Uterus (tissue), 4 donors: ENCODE measurements around the gene ARFRP1. TPM values are rescaled to one million over a fixed set of nuclear protein-coding genes. Genes with fewer than 3 reads are reported as not detected.

Experiments used
- DNase-seq, 2 donors: peaks; one replicate each; pipeline ENCODE4 v3.0.0-alpha.2; 2019 to 2020
- H3K27ac ChIP-seq, 2 donors: fragments of 200-600 bp; sonication (generic); 1 replicate in 1 of 2; 2 replicates in 1 of 2; pipeline ENCODE4 v1.5.1; 2016 to 2018
- H3K27me3 ChIP-seq, 2 donors: fragments of 200-600 bp; sonication (generic); one replicate each; pipeline ENCODE4 v1.5.1; 2018 to 2019; ENCODE audit warnings: control low read depth in 1 of 2
- H3K36me3 ChIP-seq, 2 donors: fragments of 200-600 bp; sonication (generic); one replicate each; pipeline ENCODE4 v1.5.1; 2019; ENCODE audit warnings: control low read depth in 1 of 2
- H3K4me1 ChIP-seq, 2 donors: fragments of 200-600 bp; sonication (generic); one replicate each; pipeline ENCODE4 v1.5.1; 2018 to 2019; ENCODE audit warnings: control low read depth in 1 of 2
- H3K4me3 ChIP-seq, 2 donors: fragments of 200-600 bp; sonication (generic); 1 replicate in 1 of 2; 2 replicates in 1 of 2; pipeline ENCODE4 v1.5.1; 2018 to 2019; ENCODE audit warnings: mild to moderate bottlenecking in 1 of 2
- H3K9me3 ChIP-seq, 2 donors: fragments of 200-600 bp; sonication (generic); one replicate each; pipeline ENCODE4 v1.5.1; 2019; ENCODE audit warnings: control low read depth in 1 of 2
- POLR2A ChIP-seq, 2 donors: fragments of 450-650 bp; IDR thresholded peaks; one replicate each; pipeline ENCODE4 v1.6.1; 2016; ENCODE audit warnings: antibody characterized with exemption in 2 of 2, mild to moderate bottlenecking in 1 of 2, moderate library complexity in 1 of 2
- intact Hi-C: fragments of 100-400 bp; cut with DNase I; formaldehyde crosslinking; loops from one replicate; pipeline ENCODE4 v1.15.1; 2023; ENCODE audit warnings: low total_unique reads
- total RNA-seq, 4 donors: library from RNA; depleted of rRNA in 3 of 4; stranded (reverse); fragments of >200 nt in 3 of 4; gene quantifications; one replicate each; pipeline versions ENCODE4 v1.1.0 to v1.2.4, GENCODE V29; 2014 to 2023
- TF ChIP-seq, protein P1 (sequence below), 4 experiments: fragments of 200-600 bp in 2 of 4; fragments of 450-650 bp in 2 of 4; sonication (generic) in 2 of 4; IDR thresholded peaks; one replicate each; pipeline ENCODE4 v1.5.1; 2016 to 2019; ENCODE audit warnings: antibody characterized with exemption in 4 of 4, mild to moderate bottlenecking in 2 of 4, moderate library complexity in 1 of 4
- donor health status: DM: yes; HTN: yes; CAD: no.

The ARFRP1 gene
- total RNA-seq, 4 donors from 2014 or later, result 26.1 to 59.8 (median 33.5) TPM

DNA sequence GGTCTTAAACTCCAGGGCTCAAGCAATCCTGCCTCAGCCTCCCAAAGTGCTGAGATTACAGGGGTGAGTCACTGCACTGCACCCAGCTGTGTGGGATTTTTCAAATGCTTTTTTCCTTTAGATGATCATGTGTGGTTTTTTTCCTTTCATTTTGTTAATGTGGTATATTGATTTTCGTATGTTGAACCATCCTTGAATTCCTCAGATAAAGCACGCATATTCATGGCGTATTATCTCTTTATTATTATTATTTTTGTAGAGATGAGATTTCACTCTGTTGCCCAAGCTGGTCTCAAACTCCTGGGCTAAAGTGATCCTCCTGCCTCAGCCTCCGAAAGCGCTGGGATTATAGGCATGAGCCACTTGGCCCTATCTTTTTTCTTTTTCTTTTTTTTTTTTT is 7.1 kb upstream of the ARFRP1 start:
- intact Hi-C loops, result no loop called here
- DNase-seq, result no peak
- H3K4me3 ChIP-seq, result no peak overlapping the region
- no peaks in the 10 kb centered on the region for H3K36me3 ChIP-seq
- H3K27me3 ChIP-seq, result no peaks in the 10 kb centered on the region
- no peaks in the 10 kb centered on the region for H3K4me1 ChIP-seq
- TF ChIP-seq POLR2A (IDR thresholded peaks at IDR 0.05), result no peak
- TF ChIP-seq, protein P1, sequence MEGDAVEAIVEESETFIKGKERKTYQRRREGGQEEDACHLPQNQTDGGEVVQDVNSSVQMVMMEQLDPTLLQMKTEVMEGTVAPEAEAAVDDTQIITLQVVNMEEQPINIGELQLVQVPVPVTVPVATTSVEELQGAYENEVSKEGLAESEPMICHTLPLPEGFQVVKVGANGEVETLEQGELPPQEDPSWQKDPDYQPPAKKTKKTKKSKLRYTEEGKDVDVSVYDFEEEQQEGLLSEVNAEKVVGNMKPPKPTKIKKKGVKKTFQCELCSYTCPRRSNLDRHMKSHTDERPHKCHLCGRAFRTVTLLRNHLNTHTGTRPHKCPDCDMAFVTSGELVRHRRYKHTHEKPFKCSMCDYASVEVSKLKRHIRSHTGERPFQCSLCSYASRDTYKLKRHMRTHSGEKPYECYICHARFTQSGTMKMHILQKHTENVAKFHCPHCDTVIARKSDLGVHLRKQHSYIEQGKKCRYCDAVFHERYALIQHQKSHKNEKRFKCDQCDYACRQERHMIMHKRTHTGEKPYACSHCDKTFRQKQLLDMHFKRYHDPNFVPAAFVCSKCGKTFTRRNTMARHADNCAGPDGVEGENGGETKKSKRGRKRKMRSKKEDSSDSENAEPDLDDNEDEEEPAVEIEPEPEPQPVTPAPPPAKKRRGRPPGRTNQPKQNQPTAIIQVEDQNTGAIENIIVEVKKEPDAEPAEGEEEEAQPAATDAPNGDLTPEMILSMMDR (IDR thresholded peaks at IDR 0.05), result no peak
- peaks cover 0 to 21% of the 10 kb centered on the region in 2 donors for H3K9me3 ChIP-seq
- no peak overlapping the region for H3K27ac ChIP-seq

DNA sequence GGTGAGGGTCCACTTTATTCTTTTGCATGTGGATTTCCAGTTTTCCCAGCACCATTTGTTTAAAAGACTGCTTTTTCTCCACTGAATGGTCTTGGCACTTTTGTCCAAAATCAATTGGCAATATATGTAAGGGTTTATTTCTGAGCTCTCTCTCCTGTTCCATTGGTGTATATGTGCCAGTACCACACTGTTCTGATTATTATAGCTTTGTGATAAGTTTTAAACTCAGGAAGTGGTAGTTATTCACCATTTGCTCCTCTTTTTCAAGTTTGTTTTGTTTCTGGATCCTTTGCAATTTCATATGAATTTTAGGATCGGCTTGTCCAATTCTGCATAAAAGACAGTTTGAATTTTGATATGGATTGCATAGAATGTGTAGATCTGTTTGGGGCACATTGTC is 4.4 kb upstream of the ARFRP1 start:
- Histone ChIP-seq H3K36me3 (no peaks in the 10 kb centered on the region), H3K9me3 (peaks cover 0 to 8% of the 10 kb centered on the region in 2 donors), H3K27ac (no peak overlapping the region), H3K27me3 (no peaks in the 10 kb centered on the region), H3K4me3 (no peak overlapping the region), H3K4me1 (peaks cover 6 to 8% of the 10 kb centered on the region in 2 donors)
- intact Hi-C loops, result no loop called here
- TF ChIP-seq POLR2A (IDR thresholded peaks at IDR 0.05), result no peak
- TF ChIP-seq, protein P1 (IDR thresholded peaks at IDR 0.05), result no peak
- DNase-seq, result no peak

DNA sequence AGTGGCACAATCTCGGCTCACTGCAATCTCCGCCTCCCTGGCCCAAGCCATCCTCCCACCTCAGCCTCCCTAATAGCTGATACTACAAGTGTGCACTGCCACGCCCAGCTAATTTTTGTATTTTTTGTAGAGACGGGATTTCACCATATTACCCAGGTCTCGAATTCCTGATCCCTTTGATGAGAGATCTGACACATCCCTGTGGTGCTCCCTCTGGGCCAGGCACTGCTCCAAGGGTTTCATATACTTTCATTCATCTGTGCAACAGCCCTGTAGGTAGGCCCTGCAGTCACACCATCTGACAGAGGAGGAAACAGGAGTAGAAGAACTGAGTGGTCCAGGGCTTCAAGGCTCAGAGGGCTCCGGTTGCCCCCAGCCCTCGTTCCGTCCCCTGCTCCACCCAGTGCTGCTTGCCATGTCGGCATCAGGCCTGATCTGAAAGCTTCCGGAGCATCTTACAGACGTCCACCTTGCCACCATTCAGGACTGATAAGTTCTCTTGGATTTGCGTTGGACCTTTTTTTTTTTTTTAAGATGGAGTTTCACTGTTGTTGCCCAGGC is 3.4 kb upstream of the ARFRP1 start:
- intact Hi-C loops, result no loop called here
- no peak for TF ChIP-seq POLR2A (IDR thresholded peaks at IDR 0.05)
- TF ChIP-seq, protein P1 (IDR thresholded peaks at IDR 0.05), result no peak
- DNase-seq, result no peak
- Histone ChIP-seq H3K4me3 (no peak overlapping the region), H3K4me1 (peaks cover 6 to 8% of the 10 kb centered on the region in 2 donors), H3K27ac (no peak overlapping the region), H3K27me3 (no peaks in the 10 kb centered on the region), H3K9me3 (peaks cover 0 to 8% of the 10 kb centered on the region in 2 donors), H3K36me3 (no peaks in the 10 kb centered on the region)

DNA sequence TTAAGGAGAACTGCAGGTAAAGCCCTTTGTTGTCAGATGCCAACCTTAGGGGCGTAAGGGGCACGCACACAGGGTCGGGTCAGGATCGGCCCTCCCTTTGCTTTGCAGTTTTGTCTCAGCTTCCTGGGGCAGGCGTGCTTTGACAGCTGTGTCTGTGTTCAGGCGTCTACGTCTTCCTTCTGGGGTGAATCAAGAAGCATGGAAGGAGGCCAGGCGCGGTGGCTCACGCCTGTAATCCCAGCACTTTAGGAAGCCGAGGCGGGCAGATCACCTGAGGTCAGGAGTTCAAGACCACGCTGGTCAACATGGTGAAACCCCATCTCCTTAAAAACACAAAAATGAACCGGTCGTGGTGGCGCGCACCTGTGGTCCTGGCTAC is 1.4 kb upstream of the ARFRP1 start:
- no peak overlapping the region for H3K4me3 ChIP-seq
- no peak for DNase-seq
- no peak overlapping the region for H3K27ac ChIP-seq
- H3K36me3 ChIP-seq, result no peaks in the 10 kb centered on the region
- TF ChIP-seq POLR2A (IDR thresholded peaks at IDR 0.05), result no peak
- TF ChIP-seq, protein P1 (IDR thresholded peaks at IDR 0.05), result no peak
- intact Hi-C loops, result no loop called here
- no peaks in the 10 kb centered on the region for H3K27me3 ChIP-seq
- H3K4me1 ChIP-seq, result peaks cover 6 to 8% of the 10 kb centered on the region in 2 donors
- H3K9me3 ChIP-seq, result no peaks in the 10 kb centered on the region

DNA sequence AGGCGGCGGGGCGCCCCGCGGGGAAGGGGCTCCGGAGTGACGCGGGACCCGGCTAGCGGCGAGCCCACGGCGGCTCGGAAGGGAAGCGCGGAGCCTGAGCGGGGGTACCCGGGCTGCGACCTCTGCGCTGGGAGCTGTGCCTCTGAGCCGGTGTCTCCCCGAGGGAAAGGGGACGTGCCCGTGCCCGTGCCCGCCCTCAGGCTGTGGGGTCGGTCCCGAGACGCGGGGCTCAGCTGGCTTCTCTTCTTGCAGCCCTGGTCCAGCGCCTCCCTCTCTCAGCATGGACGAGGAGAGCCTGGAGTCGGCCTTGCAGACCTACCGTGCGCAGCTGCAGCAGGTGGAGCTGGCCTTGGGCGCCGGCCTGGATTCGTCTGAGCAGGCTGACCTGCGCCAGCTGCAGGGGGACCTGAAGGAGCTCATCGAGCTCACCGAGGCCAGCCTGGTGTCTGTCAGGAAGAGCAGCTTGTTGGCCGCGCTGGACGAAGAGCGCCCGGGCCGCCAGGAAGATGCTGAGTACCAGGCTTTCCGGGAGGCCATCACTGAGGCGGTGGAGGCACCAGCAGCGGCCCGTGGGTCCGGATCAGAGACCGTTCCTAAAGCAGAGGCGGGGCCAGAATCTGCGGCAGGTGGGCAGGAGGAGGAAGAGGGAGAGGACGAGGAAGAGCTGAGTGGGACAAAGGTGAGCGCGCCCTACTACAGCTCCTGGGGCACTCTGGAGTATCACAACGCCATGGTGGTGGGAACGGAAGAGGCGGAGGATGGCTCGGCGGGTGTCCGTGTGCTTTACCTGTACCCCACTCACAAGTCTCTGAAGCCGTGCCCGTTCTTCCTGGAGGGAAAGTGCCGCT is 749 bp upstream of the ARFRP1 start:
- no peaks in the 10 kb centered on the region for H3K36me3 ChIP-seq

More for the DNA sequence above, 749 bp upstream of the ARFRP1 start:
- no peaks in the 10 kb centered on the region for H3K9me3 ChIP-seq
- peaks cover 6 to 8% of the 10 kb centered on the region in 2 donors for H3K4me1 ChIP-seq
- intact Hi-C loops, result no loop called here
- peak in 1 of 2 donors; percentile 20 for DNase-seq
- no peaks in the 10 kb centered on the region for H3K27me3 ChIP-seq
- peak overlapping the region; percentile 40 to 87 for H3K4me3 ChIP-seq
- peak overlapping the region; percentile 50 to 94 for H3K27ac ChIP-seq
- TF ChIP-seq, protein P1 (IDR thresholded peaks at IDR 0.05), result no peak
- no peak for TF ChIP-seq POLR2A (IDR thresholded peaks at IDR 0.05)
